ENCODE data around the gene CYP1B1.

GRCh38 chr2:38074764-38075506 lies 1.0 kb downstream of the CYP1B1 start:
- TF ChIP-seq, protein P1, sequence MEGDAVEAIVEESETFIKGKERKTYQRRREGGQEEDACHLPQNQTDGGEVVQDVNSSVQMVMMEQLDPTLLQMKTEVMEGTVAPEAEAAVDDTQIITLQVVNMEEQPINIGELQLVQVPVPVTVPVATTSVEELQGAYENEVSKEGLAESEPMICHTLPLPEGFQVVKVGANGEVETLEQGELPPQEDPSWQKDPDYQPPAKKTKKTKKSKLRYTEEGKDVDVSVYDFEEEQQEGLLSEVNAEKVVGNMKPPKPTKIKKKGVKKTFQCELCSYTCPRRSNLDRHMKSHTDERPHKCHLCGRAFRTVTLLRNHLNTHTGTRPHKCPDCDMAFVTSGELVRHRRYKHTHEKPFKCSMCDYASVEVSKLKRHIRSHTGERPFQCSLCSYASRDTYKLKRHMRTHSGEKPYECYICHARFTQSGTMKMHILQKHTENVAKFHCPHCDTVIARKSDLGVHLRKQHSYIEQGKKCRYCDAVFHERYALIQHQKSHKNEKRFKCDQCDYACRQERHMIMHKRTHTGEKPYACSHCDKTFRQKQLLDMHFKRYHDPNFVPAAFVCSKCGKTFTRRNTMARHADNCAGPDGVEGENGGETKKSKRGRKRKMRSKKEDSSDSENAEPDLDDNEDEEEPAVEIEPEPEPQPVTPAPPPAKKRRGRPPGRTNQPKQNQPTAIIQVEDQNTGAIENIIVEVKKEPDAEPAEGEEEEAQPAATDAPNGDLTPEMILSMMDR (IDR thresholded peaks at IDR 0.05; ENCODE audit: low read length), result no peak
- no peak for TF ChIP-seq EZH2 (IDR thresholded peaks at IDR 0.05; ENCODE audit: borderline replicate concordance, low read length)

Data from OCI-LY1 (cell line).